ENCODE data around the gene HIPK1.

Gene HIPK1

GRCh38 chr1:114021665-114022099, 92.6 kb downstream of the HIPK1 start:
- Histone ChIP-seq H3K4me3 (ENCODE audit: severe bottlenecking) (no peak overlapping the region), H3K27me3 (ENCODE audit: insufficient read depth, poor library complexity, severe bottlenecking) (no peaks in the 10 kb centered on the region), H3K36me3 (ENCODE audit: low read depth) (no peaks in the 10 kb centered on the region), H3K4me1 (ENCODE audit: insufficient read depth, poor library complexity, severe bottlenecking) (no peaks in the 10 kb centered on the region), H3K27ac (ENCODE audit: poor library complexity, severe bottlenecking) (no peak overlapping the region), H3K9me3 (ENCODE audit: severe bottlenecking) (no peaks in the 10 kb centered on the region)
- ATAC-seq (ENCODE audit: low read depth), result no peak
- DNase-seq (ENCODE audit: low spot score), result no peak
- no peak for TF ChIP-seq CTCF (IDR thresholded peaks at IDR 0.05; ENCODE audit: poor library complexity, severe bottlenecking)

DNA sequence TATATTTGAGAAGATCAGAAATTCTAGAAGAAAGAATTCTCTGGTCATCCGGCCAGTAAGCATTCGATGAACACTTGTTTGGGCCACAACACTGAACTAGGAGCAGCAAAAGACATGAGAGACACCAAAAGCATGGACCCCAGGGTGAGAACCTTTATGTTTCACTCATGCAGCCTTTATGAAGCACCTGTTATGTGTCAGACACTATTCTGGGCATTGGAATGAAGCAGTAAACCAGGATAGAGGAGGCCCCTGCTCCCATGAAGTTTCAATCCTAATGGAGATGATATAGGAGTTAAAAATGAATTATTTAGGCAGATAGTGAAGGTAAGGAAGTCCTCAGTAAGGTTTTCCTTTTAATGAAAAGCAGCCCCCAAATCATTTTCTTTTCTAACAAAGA, 93.8 kb downstream of the HIPK1 start:
- H3K27me3 ChIP-seq (ENCODE audit: insufficient read depth, poor library complexity, severe bottlenecking), result no peaks in the 10 kb centered on the region
- H3K4me3 ChIP-seq (ENCODE audit: severe bottlenecking), result no peak overlapping the region
- DNase-seq (ENCODE audit: low spot score) (no peak), ATAC-seq (ENCODE audit: low read depth) (no peak)
- H3K9me3 ChIP-seq (ENCODE audit: severe bottlenecking), result no peaks in the 10 kb centered on the region
- H3K27ac ChIP-seq (ENCODE audit: poor library complexity, severe bottlenecking), result no peak overlapping the region
- no peaks in the 10 kb centered on the region for H3K4me1 ChIP-seq (ENCODE audit: insufficient read depth, poor library complexity, severe bottlenecking)
- TF ChIP-seq CTCF (IDR thresholded peaks at IDR 0.05; ENCODE audit: poor library complexity, severe bottlenecking), result no peak
- no peaks in the 10 kb centered on the region for H3K36me3 ChIP-seq (ENCODE audit: low read depth)

GRCh38 chr1:114023377-114023776, 94.3 kb downstream of the HIPK1 start:
- H3K4me3 ChIP-seq (ENCODE audit: severe bottlenecking), result no peak overlapping the region
- no peak for TF ChIP-seq CTCF (IDR thresholded peaks at IDR 0.05; ENCODE audit: poor library complexity, severe bottlenecking)
- no peaks in the 10 kb centered on the region for H3K4me1 ChIP-seq (ENCODE audit: insufficient read depth, poor library complexity, severe bottlenecking)
- no peaks in the 10 kb centered on the region for H3K9me3 ChIP-seq (ENCODE audit: severe bottlenecking)
- DNase-seq (ENCODE audit: low spot score) (no peak), ATAC-seq (ENCODE audit: low read depth) (no peak)
- H3K27me3 ChIP-seq (ENCODE audit: insufficient read depth, poor library complexity, severe bottlenecking), result no peaks in the 10 kb centered on the region
- no peaks in the 10 kb centered on the region for H3K36me3 ChIP-seq (ENCODE audit: low read depth)
- H3K27ac ChIP-seq (ENCODE audit: poor library complexity, severe bottlenecking), result no peak overlapping the region

- no peak for TF ChIP-seq CTCF (IDR thresholded peaks at IDR 0.05; ENCODE audit: poor library complexity, severe bottlenecking)
- no peaks in the 10 kb centered on the region for H3K4me1 ChIP-seq (ENCODE audit: insufficient read depth, poor library complexity, severe bottlenecking)
- no peak for ATAC-seq (ENCODE audit: low read depth)
- H3K36me3 ChIP-seq (ENCODE audit: low read depth), result no peaks in the 10 kb centered on the region
- H3K27ac ChIP-seq (ENCODE audit: poor library complexity, severe bottlenecking), result no peak overlapping the region
- no peak for DNase-seq (ENCODE audit: low spot score)
- H3K9me3 ChIP-seq (ENCODE audit: severe bottlenecking), result no peaks in the 10 kb centered on the region
- no peaks in the 10 kb centered on the region for H3K27me3 ChIP-seq (ENCODE audit: insufficient read depth, poor library complexity, severe bottlenecking)
- H3K4me3 ChIP-seq (ENCODE audit: severe bottlenecking), result no peak overlapping the region
These were observed 94.9 kb downstream of the HIPK1 start for GRCh38 chr1:114024049-114024448.

GRCh38 chr1:114025609-114026401, 96.7 kb downstream of the HIPK1 start:
- ATAC-seq (ENCODE audit: low read depth) (no peak), DNase-seq (ENCODE audit: low spot score) (no peak)
- H3K9me3 ChIP-seq (ENCODE audit: severe bottlenecking), result no peaks in the 10 kb centered on the region
- H3K27ac ChIP-seq (ENCODE audit: poor library complexity, severe bottlenecking), result no peak overlapping the region
- no peak for TF ChIP-seq CTCF (IDR thresholded peaks at IDR 0.05; ENCODE audit: poor library complexity, severe bottlenecking)
- no peaks in the 10 kb centered on the region for H3K36me3 ChIP-seq (ENCODE audit: low read depth)
- no peaks in the 10 kb centered on the region for H3K4me1 ChIP-seq (ENCODE audit: insufficient read depth, poor library complexity, severe bottlenecking)
- H3K4me3 ChIP-seq (ENCODE audit: severe bottlenecking), result no peak overlapping the region
- H3K27me3 ChIP-seq (ENCODE audit: insufficient read depth, poor library complexity, severe bottlenecking), result no peaks in the 10 kb centered on the region
